HCT116 (cell line): ENCODE results near the gene TAF1D. TPM values are rescaled to one million over a fixed set of nuclear protein-coding genes. Genes with fewer than 3 reads are reported as not detected.

Experiments
- ATAC-seq: fragments of 200-7000 bp; cut with Tn5 transposase; 2 replicates; pipeline ENCODE4 v1.9.1; 2020; ENCODE audit warnings: mild to moderate bottlenecking, moderate library complexity
- BruUV-seq: library from RNA; stranded (reverse); fragments of 400-500 nt; replicated peaks from 2 replicates; lab custom pipeline; 2021; lab: Mats Ljungman, UMichigan
- CTCF ChIA-PET: fragments of 300-600 bp; sonication (Branson Sonifier 250); formaldehyde crosslinking; loops from one replicate; lab custom pipeline; 2021; ENCODE audit warnings: antibody characterized with exemption; lab: Charles Lee
- POLR2A ChIA-PET: fragments of 300-600, 350-600 bp; sonication (Branson Sonifier 250); formaldehyde crosslinking; loops from one replicate; lab custom pipeline; 2021; ENCODE audit warnings: antibody characterized with exemption; lab: Charles Lee
- RAD21 ChIA-PET, 2 experiments: fragments of 300-600 bp; sonication (Branson Sonifier 250); formaldehyde crosslinking; loops; one replicate each; lab custom pipeline; 2023; ENCODE audit warnings: low total read pairs in 2 of 2; ENCODE audit not compliant: uncharacterized antibody in 2 of 2, unreplicated experiment in 2 of 2, low non-redundant PET in 1 of 2; lab: Charles Lee
- DNase-seq: peaks from one replicate; pipeline ENCODE4 v3.0.0-alpha.2; 2010; ENCODE audit warnings: low read depth, low spot score
- H2AFZ ChIP-seq: fragments of 200-600 bp; shearing (Covaris generic), sonication (generic); 2 replicates; pipeline ENCODE4 v1.6.1; 2017; ENCODE audit warnings: low read depth, mixed run types, mixed read lengths, antibody characterized with exemption, low read length; ENCODE audit not compliant: poor library complexity, severe bottlenecking
- H3K27ac ChIP-seq: 2 replicates; pipeline ENCODE4 v1.5.1; 2012; ENCODE audit warnings: low read depth, low read length
- H3K27me3 ChIP-seq: fragments of 200-600 bp; sonication (generic); 2 replicates; pipeline ENCODE4 v1.6.1; 2016; ENCODE audit warnings: mixed run types, low read length, mixed read lengths; ENCODE audit not compliant: insufficient read depth
- H3K36me3 ChIP-seq, 2 experiments: fragments of 200-500 bp in 1 of 2; fragments of 200-600 bp in 1 of 2; sonication (Bioruptor generic) in 1 of 2; sonication (generic) in 1 of 2; 2 replicates each; pipeline versions ENCODE4 v1.5.1 to v1.6.1; 2014 to 2016; ENCODE audit warnings: low read length in 2 of 2, inconsistent platforms in 1 of 2, mixed read lengths in 1 of 2, mixed run types in 1 of 2; ENCODE audit not compliant: insufficient read depth in 2 of 2, control insufficient read depth in 1 of 2
- H3K4me1 ChIP-seq, 2 experiments: fragments of 200-600 bp in 1 of 2; sonication (generic) in 1 of 2; 2 replicates each; pipeline versions ENCODE4 v1.5.1 to v1.6.1; 2012 to 2017; ENCODE audit warnings: low read length in 2 of 2, inconsistent platforms in 1 of 2, mild to moderate bottlenecking in 1 of 2, mixed read lengths in 1 of 2, mixed run types in 1 of 2, moderate library complexity in 1 of 2; ENCODE audit not compliant: insufficient read depth in 2 of 2, control insufficient read depth in 1 of 2
- H3K4me2 ChIP-seq: fragments of 200-600 bp; sonication (generic); 2 replicates; pipeline ENCODE4 v1.6.1; 2017; ENCODE audit warnings: mixed run types, low read length, mixed read lengths
- H3K4me3 ChIP-seq, 2 experiments: fragments of 200-600 bp in 1 of 2; sonication (generic) in 1 of 2; replicated peaks in 1 of 2; 2 replicates each; pipeline ENCODE4 v1.5.1; 2011 to 2016; ENCODE audit warnings: low read length in 2 of 2, control low read depth in 1 of 2, low read depth in 1 of 2, mild to moderate bottlenecking in 1 of 2, mixed read lengths in 1 of 2, mixed run types in 1 of 2
- H3K79me2 ChIP-seq: fragments of 200-600 bp; sonication (generic); 2 replicates; pipeline ENCODE4 v1.6.1; 2017; ENCODE audit warnings: mild to moderate bottlenecking, mixed run types, low read length, moderate library complexity, mixed read lengths; ENCODE audit not compliant: insufficient read depth
- H3K9ac ChIP-seq: fragments of 200-600 bp; sonication (generic); 2 replicates; pipeline ENCODE4 v1.6.1; 2016; ENCODE audit warnings: low read length, mixed read lengths
- H3K9me2 ChIP-seq: fragments of 200-600 bp; sonication (generic), shearing (Covaris generic); 2 replicates; pipeline ENCODE4 v1.6.1; 2017; ENCODE audit warnings: mixed run types, mild to moderate bottlenecking, moderate library complexity; ENCODE audit not compliant: insufficient read depth
- H3K9me3 ChIP-seq, 2 experiments: fragments of 200-500 bp in 1 of 2; fragments of 200-600 bp in 1 of 2; sonication (Bioruptor generic) in 1 of 2; sonication (generic) in 1 of 2; 2 replicates each; pipeline ENCODE4 v1.6.1; 2014 to 2017; ENCODE audit warnings: low read length in 2 of 2, mixed read lengths in 2 of 2, inconsistent platforms in 1 of 2, low read depth in 1 of 2, mild to moderate bottlenecking in 1 of 2, mixed run types in 1 of 2, moderate library complexity in 1 of 2; ENCODE audit not compliant: control insufficient read depth in 1 of 2, insufficient read depth in 1 of 2
- H4K20me1 ChIP-seq: fragments of 200-600 bp; sonication (generic), shearing (Covaris generic); 2 replicates; pipeline ENCODE4 v1.6.1; 2017; ENCODE audit warnings: mixed run types, mild to moderate bottlenecking, moderate library complexity; ENCODE audit not compliant: insufficient read depth
- ATF3 ChIP-seq: IDR thresholded peaks from 2 replicates; pipeline ENCODE4 v1.6.1; 2012
- CEBPB ChIP-seq: IDR thresholded peaks from 2 replicates; pipeline ENCODE4 v1.6.1; 2012; ENCODE audit warnings: low read depth
- ELF1 ChIP-seq: IDR thresholded peaks from 2 replicates; pipeline ENCODE4 v1.6.1; 2012; ENCODE audit warnings: low read depth, borderline replicate concordance
- EZH2 ChIP-seq: fragments of 200-600 bp; sonication (generic); IDR thresholded peaks from 2 replicates; pipeline ENCODE4 v1.6.1; 2017; ENCODE audit warnings: antibody characterized with exemption, mixed run types
- EZH2phosphoT487 ChIP-seq: fragments of 200-600 bp; IDR thresholded peaks from 2 replicates; pipeline ENCODE4 v1.6.1; 2018; ENCODE audit warnings: antibody characterized with exemption, borderline replicate concordance
- FOSL1 ChIP-seq: IDR thresholded peaks from 2 replicates; pipeline ENCODE4 v1.6.1; 2012; ENCODE audit warnings: low read depth
- JUND ChIP-seq: IDR thresholded peaks from 2 replicates; pipeline ENCODE4 v1.6.1; 2012
- POLR2A ChIP-seq: IDR thresholded peaks from 2 replicates; pipeline ENCODE4 v1.7.0; 2011; ENCODE audit warnings: borderline replicate concordance; ENCODE audit not compliant: insufficient read depth, insufficient read length; ENCODE audit errors: extremely low read depth
- POLR2AphosphoS5 ChIP-seq: IDR thresholded peaks from 2 replicates; pipeline ENCODE4 v1.6.1; 2011; ENCODE audit warnings: mild to moderate bottlenecking, low read depth, low read length, moderate library complexity
- RAD21 ChIP-seq: IDR thresholded peaks from 2 replicates; pipeline ENCODE4 v1.6.1; 2012; ENCODE audit warnings: low read depth, mild to moderate bottlenecking
- REST ChIP-seq: IDR thresholded peaks from 2 replicates; pipeline ENCODE4 v1.6.1; 2012; ENCODE audit warnings: low read depth
- SIN3A ChIP-seq: IDR thresholded peaks from 2 replicates; pipeline ENCODE4 v1.6.1; 2012; ENCODE audit warnings: low read depth
- SP1 ChIP-seq: IDR thresholded peaks from 2 replicates; pipeline ENCODE4 v1.6.1; 2012; ENCODE audit warnings: low read depth
- SRF ChIP-seq: IDR thresholded peaks from 2 replicates; pipeline ENCODE4 v1.6.1; 2012; ENCODE audit warnings: low read depth
- TCF7L2 ChIP-seq: IDR thresholded peaks from 2 replicates; pipeline ENCODE4 v1.7.0; 2011; ENCODE audit warnings: borderline replicate concordance, inconsistent platforms; ENCODE audit not compliant: insufficient read depth, insufficient read length; ENCODE audit errors: extremely low read depth
- YY1 ChIP-seq: IDR thresholded peaks from 2 replicates; pipeline ENCODE4 v1.6.1; 2011; ENCODE audit warnings: low read length, low read depth, moderate library complexity, mild to moderate bottlenecking; ENCODE audit not compliant: insufficient replicate concordance; ENCODE audit errors: extremely low read depth
- ZBTB33 ChIP-seq: IDR thresholded peaks from 2 replicates; pipeline ENCODE4 v1.6.1; 2011; ENCODE audit warnings: mild to moderate bottlenecking, low read length, moderate library complexity; ENCODE audit not compliant: insufficient replicate concordance; ENCODE audit errors: extremely low read depth
- ZFX ChIP-seq: fragments of 450-650 bp; IDR thresholded peaks from 2 replicates; pipeline ENCODE4 v1.6.1; 2017
- ZNF274 ChIP-seq: fragments of 200-500 bp; sonication (Bioruptor generic); IDR thresholded peaks from 2 replicates; pipeline ENCODE4 v1.6.1; 2014; ENCODE audit warnings: mild to moderate bottlenecking, low read depth, low read length, inconsistent platforms
- intact Hi-C: fragments of 100-400 bp; cut with micrococcal nuclease; formaldehyde crosslinking; loops from 2 replicates; pipeline ENCODE4 v1.10.0; 2022
- total RNA-seq: library from RNA; stranded (reverse); gene quantifications from one replicate; pipeline ENCODE4 v1.2.1, GENCODE V29; 2021; ENCODE audit not compliant: unreplicated experiment

TAF1D gene
- total RNA-seq, 1 experiment from 2014 or later = 267 TPM

DNA sequence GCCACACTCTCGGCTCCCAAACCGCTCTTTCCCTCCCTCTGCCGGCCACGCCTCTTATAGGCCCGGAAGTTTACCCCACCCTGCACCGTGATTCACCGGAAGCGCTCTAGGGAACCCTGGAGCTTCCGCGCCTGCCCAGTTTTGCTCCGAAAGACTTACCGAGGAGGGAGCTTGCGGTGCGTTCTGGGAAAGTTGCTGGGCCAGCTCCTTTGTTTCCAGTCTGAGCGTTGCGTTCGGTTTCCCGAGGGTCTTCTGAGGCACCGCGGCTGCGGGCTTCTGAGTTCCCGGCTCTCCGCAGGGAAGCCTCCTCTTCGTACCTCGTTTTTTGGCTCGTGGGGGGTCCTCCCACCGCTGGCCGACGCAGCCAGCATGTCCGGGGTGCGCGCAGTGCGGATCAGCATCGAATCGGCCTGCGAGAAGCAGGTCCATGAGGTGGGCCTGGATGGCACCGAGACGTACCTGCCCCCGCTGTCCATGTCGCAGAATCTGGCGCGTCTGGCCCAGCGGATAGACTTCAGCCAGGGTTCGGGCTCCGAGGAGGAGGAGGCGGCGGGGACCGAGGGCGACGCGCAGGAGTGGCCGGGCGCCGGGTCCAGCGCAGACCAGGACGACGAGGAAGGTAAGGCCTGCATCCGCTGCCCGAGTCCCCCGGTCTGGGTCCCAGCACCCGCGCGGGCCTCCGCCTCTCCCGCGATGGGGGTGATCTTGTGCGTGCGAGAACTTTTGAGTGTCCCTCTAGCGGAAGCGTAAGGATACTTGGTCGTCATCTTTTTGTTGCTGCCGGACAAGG, 43.0 kb upstream of the TAF1D start, which contains the start of gene MED17:
Gene MED17 (plus strand): TSS at position 138 of the 790 bp plus-strand sequence. CDS start 232 bp downstream, at position 370.
- RAD21 ChIA-PET = interaction anchor here in 1 of 2 experiments (0.9 kb wide), 1 partner anchor 43 kb away, joined by 4 read pairs; the partner anchor contains the start of genes C11orf54 and TAF1D
- TSS peak; percentile 61 for BruUV-seq
- POLR2A ChIA-PET = interaction anchor here (0.8 to 2.3 kb wide), 9 partner anchors 8 to 1185 kb away, joined by 3 to 39 read pairs (median 4); partner anchors contain the start of genes C11orf54 and TAF1D
- H3K9me3 ChIP-seq = no peaks in the 10 kb centered on the region
- H3K4me2 ChIP-seq = peak within 1 kb of the TSS; percentile 77
- peak within 1 kb of the TSS; percentile 75 to 93 for H3K4me3 ChIP-seq
- intact Hi-C loops = loop anchor here (2.0 kb wide), 1 partner anchor 44 kb away; the partner anchor contains the start of genes C11orf54 and TAF1D
- H3K9ac ChIP-seq = peak within 1 kb of the TSS; percentile 98
- H3K27ac ChIP-seq = peak within 1 kb of the TSS; percentile 87
- H3K27me3 ChIP-seq = no peaks in the 10 kb centered on the region
- peak; percentile 81 for DNase-seq
- CTCF ChIA-PET = interaction anchor here (0.8 to 1.1 kb wide), 4 partner anchors 26 to 550 kb away, joined by 3 to 7 read pairs (median 4); partner anchors contain the start of genes C11orf54 and TAF1D
- H4K20me1 ChIP-seq = peaks cover 15% of the 10 kb centered on the region; the same call in 1 of the 2 replicates
- peaks cover 9 to 12% of the 10 kb centered on the region in 2 experiments; a peak in 3 of 4 replicates for H3K4me1 ChIP-seq
- H2AFZ ChIP-seq = peak within 1 kb of the TSS; percentile 49
- H3K79me2 ChIP-seq = peaks cover 52% of the 10 kb centered on the region
- peaks cover 8 to 13% of the 10 kb centered on the region in 2 experiments; a peak in 3 of 4 replicates for H3K36me3 ChIP-seq
- peak; percentile 93 for ATAC-seq
- no peaks in the 10 kb centered on the region for H3K9me2 ChIP-seq
- TF ChIP-seq FOSL1 = peak; percentile 41; the same call in 1 of the 2 replicates
- TF ChIP-seq CEBPB = no peak
- TF ChIP-seq EZH2 = no peak
- peak; percentile 60 for TF ChIP-seq YY1
- no peak for TF ChIP-seq JUND
- no peak for TF ChIP-seq EZH2phosphoT487
- peak; percentile 98 for TF ChIP-seq POLR2AphosphoS5
- TF ChIP-seq REST = no peak
- peak; percentile 44 for TF ChIP-seq SP1
- TF ChIP-seq POLR2A = peak; percentile 97
- no peak for TF ChIP-seq ZBTB33
- TF ChIP-seq SIN3A = peak; percentile 88
- no peak; the same call in 1 of the 2 replicates for TF ChIP-seq ELF1
- no peak for TF ChIP-seq ZNF274
- no peak for TF ChIP-seq ATF3
- TF ChIP-seq RAD21 = no peak
- TF ChIP-seq TCF7L2 = no peak
- no peak for TF ChIP-seq SRF
- peak; percentile 91 for TF ChIP-seq ZFX
